ENCODE data around the gene GSX2. TPM values are rescaled to one million over a fixed set of nuclear protein-coding genes. Genes with fewer than 3 reads are reported as not detected.

GSX2 gene
- total and polyA plus RNA-seq, 4 donors: not detected

DNA sequence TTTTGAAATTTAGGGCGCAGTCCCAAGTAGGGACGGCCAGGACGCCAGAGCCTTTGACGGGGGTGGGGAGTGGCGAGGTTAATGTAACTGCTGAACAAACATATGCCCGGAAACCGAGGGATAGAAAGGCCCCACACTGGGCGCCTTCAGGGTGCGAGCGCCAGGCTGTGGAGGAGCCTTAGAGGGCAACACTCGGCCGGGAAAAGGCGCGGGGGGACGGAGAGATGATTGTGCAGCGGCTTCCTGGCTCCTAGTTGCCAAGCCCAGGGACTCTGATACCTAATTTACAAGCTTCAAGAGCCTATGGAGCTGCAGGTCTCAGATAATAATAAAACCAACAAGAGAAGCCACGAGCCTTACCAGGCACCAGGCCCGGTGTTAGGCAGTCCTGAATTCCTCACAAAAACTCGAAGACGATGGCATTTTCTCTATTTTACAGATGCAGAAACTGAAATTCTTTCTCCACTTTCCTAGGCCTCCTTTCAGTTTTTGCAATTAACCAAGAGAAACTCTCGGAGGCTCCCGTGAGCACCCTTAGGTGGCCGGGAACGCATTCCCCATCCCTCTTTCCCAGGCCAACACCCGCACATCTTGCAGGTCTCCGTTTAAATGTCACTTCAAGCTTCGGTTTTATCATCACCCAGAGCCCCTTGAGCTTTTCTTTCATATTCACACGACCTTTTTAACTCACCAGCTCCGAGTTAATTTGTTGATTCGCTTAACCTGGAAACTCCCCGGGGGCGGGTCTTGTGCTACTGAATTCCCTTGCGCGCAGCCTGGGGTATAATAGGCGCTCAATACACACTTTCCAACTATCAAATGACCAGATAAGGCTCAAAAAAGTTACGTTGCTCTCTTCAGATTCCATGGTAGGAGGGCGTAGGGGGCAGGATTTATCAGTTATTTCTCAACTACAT, 6.4 kb upstream of the GSX2 start:
- H3K9ac ChIP-seq (ENCODE audit: insufficient read depth in 1 of 2, low read length in 2 of 2): no peak overlapping the region
- H3K9me3 ChIP-seq (ENCODE audit: control insufficient read depth in 4 of 4, insufficient read depth in 3 of 4, low read length in 3 of 4): peaks cover 0 to 3% (median 0%) of the 10 kb centered on the region in 4 donors
- WGBS, 2 donors: 10 to 14% methylated on average over 37 of the region's 37 CpGs
- H3K27ac ChIP-seq (ENCODE audit: low read depth in 1 of 2, low read length in 1 of 2): no peak overlapping the region
- TF ChIP-seq, protein P1, sequence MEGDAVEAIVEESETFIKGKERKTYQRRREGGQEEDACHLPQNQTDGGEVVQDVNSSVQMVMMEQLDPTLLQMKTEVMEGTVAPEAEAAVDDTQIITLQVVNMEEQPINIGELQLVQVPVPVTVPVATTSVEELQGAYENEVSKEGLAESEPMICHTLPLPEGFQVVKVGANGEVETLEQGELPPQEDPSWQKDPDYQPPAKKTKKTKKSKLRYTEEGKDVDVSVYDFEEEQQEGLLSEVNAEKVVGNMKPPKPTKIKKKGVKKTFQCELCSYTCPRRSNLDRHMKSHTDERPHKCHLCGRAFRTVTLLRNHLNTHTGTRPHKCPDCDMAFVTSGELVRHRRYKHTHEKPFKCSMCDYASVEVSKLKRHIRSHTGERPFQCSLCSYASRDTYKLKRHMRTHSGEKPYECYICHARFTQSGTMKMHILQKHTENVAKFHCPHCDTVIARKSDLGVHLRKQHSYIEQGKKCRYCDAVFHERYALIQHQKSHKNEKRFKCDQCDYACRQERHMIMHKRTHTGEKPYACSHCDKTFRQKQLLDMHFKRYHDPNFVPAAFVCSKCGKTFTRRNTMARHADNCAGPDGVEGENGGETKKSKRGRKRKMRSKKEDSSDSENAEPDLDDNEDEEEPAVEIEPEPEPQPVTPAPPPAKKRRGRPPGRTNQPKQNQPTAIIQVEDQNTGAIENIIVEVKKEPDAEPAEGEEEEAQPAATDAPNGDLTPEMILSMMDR (IDR thresholded peaks at IDR 0.05; ENCODE audit: control extremely low read depth, extremely low read depth): no peak
- DNase-seq (peak in 1 of 3 donors; percentile 21), ATAC-seq (ENCODE audit: insufficient read depth, low FRiP score) (no peak)
- H3K4me3 ChIP-seq: no peak overlapping the region
- peaks cover 0 to 16% (median 10%) of the 10 kb centered on the region in 5 donors for H3K4me1 ChIP-seq (ENCODE audit: control insufficient read depth in 5 of 5, insufficient read depth in 5 of 5, low read length in 5 of 5)
- H3K36me3 ChIP-seq (ENCODE audit: control insufficient read depth in 4 of 4, insufficient read depth in 4 of 4, low read length in 4 of 4): no peaks in the 10 kb centered on the region
- peaks cover 13 to 95% (median 72%) of the 10 kb centered on the region in 3 donors for H3K27me3 ChIP-seq (ENCODE audit: control insufficient read depth in 3 of 3, insufficient read depth in 3 of 3, low read length in 2 of 3)

DNA sequence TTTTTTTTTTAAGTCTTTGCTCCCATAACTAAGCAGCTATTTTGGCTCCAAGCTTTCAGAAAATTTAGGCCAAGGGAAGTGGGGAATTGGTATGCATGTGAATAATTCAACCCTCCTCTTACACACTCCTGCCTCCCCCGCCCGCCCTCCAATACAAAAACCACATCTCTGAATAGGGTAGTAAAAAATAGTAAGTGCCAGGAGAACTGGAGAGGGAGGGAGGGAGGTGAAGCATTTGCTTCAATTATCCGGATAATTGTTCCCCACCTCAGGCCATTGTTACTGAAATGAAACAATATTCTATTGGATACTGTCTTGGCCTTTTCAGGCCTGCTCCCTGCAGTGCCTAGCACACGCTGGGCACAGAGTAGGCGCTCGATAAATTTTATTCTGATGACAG, 5.5 kb upstream of the GSX2 start:
- H3K9me3 ChIP-seq (ENCODE audit: control insufficient read depth in 4 of 4, insufficient read depth in 3 of 4, low read length in 3 of 4): peaks cover 0 to 3% (median 0%) of the 10 kb centered on the region in 4 donors
- 36 to 39% methylated on average over 6 of the region's 6 CpGs for WGBS, 2 donors

DNA sequence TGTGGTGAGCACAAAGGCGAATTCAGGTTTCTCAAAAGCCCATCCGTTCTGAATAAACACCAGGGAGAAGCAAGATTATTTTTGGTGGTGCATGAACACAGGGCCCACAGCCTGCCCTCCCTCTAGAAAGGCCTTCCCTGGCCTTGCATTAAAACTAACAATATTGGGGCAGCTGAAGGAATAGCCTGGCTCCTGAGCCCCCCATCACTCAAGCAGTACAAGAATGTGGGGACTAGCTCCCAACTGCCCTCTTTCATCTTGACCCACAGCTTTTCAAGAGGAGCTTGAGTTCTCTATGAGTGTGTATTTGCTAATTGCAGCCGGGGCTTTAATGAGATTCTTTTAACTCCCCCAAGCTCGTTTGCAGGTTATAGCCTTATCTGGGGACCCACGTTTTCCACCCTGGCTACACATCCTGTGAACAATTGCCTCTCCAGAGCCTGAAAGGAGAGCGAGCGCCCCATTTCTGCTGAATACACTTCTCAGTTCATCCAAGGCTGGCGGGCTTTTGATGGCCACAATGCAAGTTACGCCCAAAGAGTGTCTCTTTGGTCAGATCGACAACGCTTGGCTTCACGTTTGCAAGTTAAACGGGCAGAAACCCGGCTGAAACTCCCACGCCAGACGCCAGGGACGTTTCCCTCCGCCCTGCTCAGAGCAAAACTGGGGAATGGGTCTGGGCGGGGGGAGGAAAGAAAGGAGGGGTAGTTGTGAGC, 4.7 kb upstream of the GSX2 start:
- no peaks in the 10 kb centered on the region for H3K36me3 ChIP-seq (ENCODE audit: control insufficient read depth in 4 of 4, insufficient read depth in 4 of 4, low read length in 4 of 4)
- peaks cover 0 to 6% (median 0%) of the 10 kb centered on the region in 4 donors for H3K9me3 ChIP-seq (ENCODE audit: control insufficient read depth in 4 of 4, insufficient read depth in 3 of 4, low read length in 3 of 4)
- H3K27ac ChIP-seq (ENCODE audit: low read depth in 1 of 2, low read length in 1 of 2): no peak overlapping the region
- H3K4me1 ChIP-seq (ENCODE audit: control insufficient read depth in 5 of 5, insufficient read depth in 5 of 5, low read length in 5 of 5): peaks cover 0 to 25% (median 15%) of the 10 kb centered on the region in 5 donors
- TF ChIP-seq, protein P1 (IDR thresholded peaks at IDR 0.05; ENCODE audit: control extremely low read depth, extremely low read depth): no peak
- DNase-seq: no peak
- H3K27me3 ChIP-seq (ENCODE audit: control insufficient read depth in 3 of 3, insufficient read depth in 3 of 3, low read length in 2 of 3): peaks cover 20 to 100% (median 86%) of the 10 kb centered on the region in 3 donors
- no peak overlapping the region for H3K4me3 ChIP-seq
- ATAC-seq (ENCODE audit: insufficient read depth, low FRiP score): no peak
- no peak overlapping the region for H3K9ac ChIP-seq (ENCODE audit: insufficient read depth in 1 of 2, low read length in 2 of 2)
- 14 to 20% methylated on average over 19 of the region's 19 CpGs for WGBS, 2 donors

More for the DNA sequence above, 5.5 kb upstream of the GSX2 start:
- H3K4me1 ChIP-seq (ENCODE audit: control insufficient read depth in 5 of 5, insufficient read depth in 5 of 5, low read length in 5 of 5): peaks cover 0 to 17% (median 11%) of the 10 kb centered on the region in 5 donors
- H3K4me3 ChIP-seq: no peak overlapping the region
- no peak overlapping the region for H3K9ac ChIP-seq (ENCODE audit: insufficient read depth in 1 of 2, low read length in 2 of 2)
- no peaks in the 10 kb centered on the region for H3K36me3 ChIP-seq (ENCODE audit: control insufficient read depth in 4 of 4, insufficient read depth in 4 of 4, low read length in 4 of 4)
- ATAC-seq (ENCODE audit: insufficient read depth, low FRiP score) (no peak), DNase-seq (no peak)
- TF ChIP-seq, protein P1 (IDR thresholded peaks at IDR 0.05; ENCODE audit: control extremely low read depth, extremely low read depth): no peak
- no peak overlapping the region for H3K27ac ChIP-seq (ENCODE audit: low read depth in 1 of 2, low read length in 1 of 2)
- peaks cover 15 to 97% (median 81%) of the 10 kb centered on the region in 3 donors for H3K27me3 ChIP-seq (ENCODE audit: control insufficient read depth in 3 of 3, insufficient read depth in 3 of 3, low read length in 2 of 3)
